ENCODE data around the gene CD300H.

GRCh38 chr17:74599023-74599399 is 31.7 kb upstream of the CD300H start:
- TF ChIP-seq ATF3 (IDR thresholded peaks at IDR 0.05) = no peak
- no peak for TF ChIP-seq CTCF (IDR thresholded peaks at IDR 0.05 in 2 of 3, conservative IDR thresholded peaks at IDR 0.05 in 1 of 3; ENCODE audit: borderline replicate concordance in 1 of 3, insufficient read depth in 1 of 3, low read depth in 2 of 3, low read length in 2 of 3)
- TF ChIP-seq POLR2A (IDR thresholded peaks at IDR 0.05; ENCODE audit: borderline replicate concordance, extremely low read depth, insufficient read depth, insufficient read length) = no peak
- no peak for TF ChIP-seq SIN3A (IDR thresholded peaks at IDR 0.05; ENCODE audit: low read depth)
- no peak for TF ChIP-seq EZH2 (IDR thresholded peaks at IDR 0.05)
- no peak for TF ChIP-seq MAX (IDR thresholded peaks at IDR 0.05)
- no peak for TF ChIP-seq ELF1 (IDR thresholded peaks at IDR 0.05; ENCODE audit: borderline replicate concordance, low read depth)
- TF ChIP-seq FOSL1 (IDR thresholded peaks at IDR 0.05; ENCODE audit: low read depth) = no peak
- no peak for TF ChIP-seq REST (IDR thresholded peaks at IDR 0.05; ENCODE audit: low read depth)
- no peak for TF ChIP-seq SP1 (IDR thresholded peaks at IDR 0.05; ENCODE audit: low read depth)
- TF ChIP-seq POLR2AphosphoS5 (IDR thresholded peaks at IDR 0.05; ENCODE audit: low read depth, low read length) = no peak
- no peak for TF ChIP-seq ZNF274 (IDR thresholded peaks at IDR 0.05; ENCODE audit: low read depth, low read length)
- TF ChIP-seq CEBPB (IDR thresholded peaks at IDR 0.05; ENCODE audit: low read depth) = no peak

Data from HCT116 (cell line).